COLO829 (cell line): ENCODE results near the gene GMPPA.

Experiments used
- DNase-seq: peaks from one replicate; pipeline ENCODE4 v3.0.0; 2012; ENCODE audit warnings: low spot score

The GMPPA gene

GRCh38 chr2:219486380-219486959, 12.2 kb upstream of the GMPPA start:
- no peak for DNase-seq

DNA sequence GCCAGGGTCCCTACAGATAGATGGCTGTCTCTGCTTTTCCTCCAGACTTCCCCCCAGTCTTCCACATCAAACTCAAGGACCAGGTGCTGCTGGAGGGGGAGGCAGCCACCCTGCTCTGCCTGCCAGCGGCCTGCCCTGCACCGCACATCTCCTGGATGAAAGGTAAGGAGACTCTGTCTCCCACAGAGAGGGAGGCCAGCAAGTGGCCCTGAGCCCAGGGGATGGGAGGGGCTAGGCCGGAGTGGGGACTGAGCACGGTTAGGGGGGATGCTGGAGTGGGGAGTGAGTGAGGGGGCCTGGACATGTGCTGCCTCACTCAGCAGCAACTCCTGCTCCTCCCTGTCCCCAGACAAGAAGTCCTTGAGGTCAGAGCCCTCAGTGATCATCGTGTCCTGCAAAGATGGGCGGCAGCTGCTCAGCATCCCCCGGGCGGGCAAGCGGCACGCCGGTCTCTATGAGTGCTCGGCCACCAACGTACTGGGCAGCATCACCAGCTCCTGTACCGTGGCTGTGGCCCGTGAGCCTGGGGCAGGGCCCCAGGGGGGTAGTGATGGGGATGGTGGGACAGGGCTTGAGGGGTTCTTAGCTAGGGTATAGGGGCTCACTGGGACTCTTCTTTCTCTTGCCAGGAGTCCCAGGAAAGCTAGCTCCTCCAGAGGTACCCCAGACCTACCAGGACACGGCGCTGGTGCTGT, 10.4 kb upstream of the GMPPA start:
- no peak for DNase-seq

- DNase-seq = no peak
Observed at GRCh38 chr2:219488844-219489194, 9.9 kb upstream of the GMPPA start.

GRCh38 chr2:219489315-219489714, 9.4 kb upstream of the GMPPA start:
- no peak for DNase-seq

GRCh38 chr2:219490186-219490585, 8.5 kb upstream of the GMPPA start:
- DNase-seq = no peak

- DNase-seq = no peak
Observed at GRCh38 chr2:219490600-219491130, 8.0 kb upstream of the GMPPA start.

DNA sequence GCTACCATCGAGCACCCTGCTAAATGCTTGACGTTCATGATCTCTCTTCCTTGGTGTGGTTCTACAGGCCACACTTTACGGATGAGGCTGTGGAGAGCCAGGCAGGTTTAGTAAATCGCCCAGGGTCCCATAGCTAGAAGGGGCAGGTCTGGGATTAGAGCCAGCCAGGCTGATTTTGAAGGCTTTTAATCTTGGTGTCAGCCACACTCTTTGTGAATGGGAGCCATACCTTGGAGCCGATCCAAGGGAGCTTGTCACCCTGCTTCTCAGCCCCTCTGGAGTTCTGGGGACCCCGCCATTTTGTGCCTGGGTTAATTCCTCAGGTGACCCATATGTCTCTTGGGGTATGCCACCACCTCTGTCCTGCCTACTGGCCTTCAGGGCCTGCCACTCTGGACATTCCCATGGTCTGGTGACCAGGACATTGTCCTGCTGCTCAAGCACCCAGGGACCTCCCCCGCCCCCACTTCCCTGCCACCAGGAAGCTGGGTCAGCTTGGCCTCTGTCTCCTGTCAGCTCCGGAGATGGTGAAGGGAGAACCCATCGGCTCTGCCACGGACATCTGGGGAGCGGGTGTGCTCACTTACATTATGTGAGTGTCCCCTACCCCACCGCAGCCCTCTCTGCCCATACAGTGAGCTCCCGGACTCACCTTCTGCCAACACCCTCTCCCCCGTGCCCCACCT, 7.3 kb upstream of the GMPPA start:
- no peak for DNase-seq

DNA sequence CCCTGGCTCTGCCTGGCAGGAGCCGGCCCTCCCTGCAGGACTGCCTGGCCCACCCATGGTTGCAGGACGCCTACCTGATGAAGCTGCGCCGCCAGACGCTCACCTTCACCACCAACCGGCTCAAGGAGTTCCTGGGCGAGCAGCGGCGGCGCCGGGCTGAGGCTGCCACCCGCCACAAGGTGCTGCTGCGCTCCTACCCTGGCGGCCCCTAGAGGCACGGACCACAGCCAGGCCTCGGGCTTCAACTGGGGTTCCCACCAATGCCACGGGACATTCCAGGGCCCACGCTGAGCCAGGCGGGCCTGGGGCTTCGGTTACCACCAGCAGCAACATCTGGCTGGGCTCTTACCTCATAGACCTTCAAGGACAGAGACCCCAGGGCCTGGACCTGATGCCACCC, 6.1 kb upstream of the GMPPA start:
- DNase-seq = no peak

DNA sequence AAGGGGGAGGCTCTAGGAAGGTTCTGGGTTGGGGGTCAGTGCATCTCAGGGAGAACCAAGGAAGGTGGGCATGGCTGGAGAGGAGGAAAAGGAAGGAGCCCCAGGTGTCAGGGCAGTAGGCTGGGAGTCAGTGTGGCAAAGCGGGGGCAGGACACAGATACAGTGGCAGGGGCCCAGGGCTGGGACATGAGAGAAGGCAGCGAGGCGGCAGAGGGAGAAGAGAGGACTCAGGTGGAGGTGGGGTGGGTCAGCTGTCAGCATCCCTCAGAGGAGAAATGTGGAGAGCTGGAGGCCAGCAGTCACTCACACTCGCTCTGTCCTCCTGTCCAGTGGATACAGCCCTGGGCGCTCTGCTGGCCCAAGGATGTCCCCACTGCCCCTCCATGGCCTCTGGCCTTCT, 5.6 kb upstream of the GMPPA start:
- no peak for DNase-seq

- no peak for DNase-seq
Observed at GRCh38 chr2:219494952-219495530, 3.6 kb upstream of the GMPPA start.

DNA sequence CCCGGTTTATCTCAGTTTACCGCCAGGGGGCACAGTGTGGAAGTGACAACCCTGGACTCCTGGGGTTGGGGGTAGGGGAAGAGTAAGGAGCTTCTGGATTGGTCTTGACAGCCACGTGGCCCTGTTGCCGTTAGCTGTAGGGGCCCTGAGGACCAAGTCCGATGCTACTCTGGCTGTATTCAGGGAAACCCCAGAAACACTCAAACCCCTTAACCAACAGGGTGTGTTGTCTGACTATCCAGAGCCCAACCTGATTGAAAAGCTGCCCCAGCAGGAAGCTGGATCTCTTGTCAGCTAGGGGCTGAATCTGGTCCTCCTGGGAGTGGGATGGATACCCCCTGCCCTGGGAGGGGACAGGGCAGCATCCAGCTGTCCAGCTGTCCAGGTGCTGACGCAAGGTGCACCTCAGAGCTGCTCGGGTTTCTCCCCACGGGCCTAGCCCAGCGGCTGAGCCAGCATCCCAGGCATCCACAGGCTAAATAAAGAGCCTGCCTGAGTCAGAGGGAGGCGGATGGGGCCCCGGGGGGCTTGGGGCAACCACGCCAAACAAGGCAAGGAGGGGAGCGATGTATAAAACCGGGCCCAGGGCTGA, 3.1 kb upstream of the GMPPA start:
- peak; percentile 61 for DNase-seq

GRCh38 chr2:219496247-219496824, 2.4 kb upstream of the GMPPA start:
- DNase-seq = no peak

DNA sequence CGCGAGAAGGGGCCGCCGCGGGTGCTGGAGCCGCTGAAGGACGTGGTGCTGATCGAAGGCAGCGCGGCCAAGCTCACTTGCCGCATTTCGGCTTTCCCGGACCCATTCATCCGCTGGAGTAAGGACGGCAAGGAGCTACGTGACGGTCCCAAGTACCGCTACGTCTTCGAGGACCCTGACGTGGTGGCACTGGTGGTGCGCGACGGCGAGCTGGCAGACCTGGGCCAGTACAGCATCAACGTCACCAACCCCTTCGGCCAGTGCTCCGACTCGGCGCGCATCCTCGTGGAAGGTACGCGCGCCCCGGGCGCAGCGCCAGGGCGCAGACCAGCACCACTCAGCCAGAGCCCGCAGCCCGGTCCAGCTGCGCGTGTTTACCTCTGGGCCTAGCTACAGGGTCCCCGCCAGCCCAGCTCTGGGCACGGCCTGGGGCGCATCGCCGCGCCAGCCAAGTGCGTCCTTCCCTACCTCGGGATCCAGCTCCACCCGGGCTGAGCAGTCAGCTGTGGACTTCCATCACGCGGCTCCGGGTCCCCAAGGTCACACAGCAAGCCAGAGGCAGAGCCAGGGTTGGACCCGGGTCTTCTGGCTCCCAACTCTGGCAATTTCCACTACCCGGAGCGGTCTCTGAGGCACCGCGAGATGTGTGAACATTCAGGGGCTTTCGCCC, 1.7 kb upstream of the GMPPA start:
- no peak for DNase-seq

DNA sequence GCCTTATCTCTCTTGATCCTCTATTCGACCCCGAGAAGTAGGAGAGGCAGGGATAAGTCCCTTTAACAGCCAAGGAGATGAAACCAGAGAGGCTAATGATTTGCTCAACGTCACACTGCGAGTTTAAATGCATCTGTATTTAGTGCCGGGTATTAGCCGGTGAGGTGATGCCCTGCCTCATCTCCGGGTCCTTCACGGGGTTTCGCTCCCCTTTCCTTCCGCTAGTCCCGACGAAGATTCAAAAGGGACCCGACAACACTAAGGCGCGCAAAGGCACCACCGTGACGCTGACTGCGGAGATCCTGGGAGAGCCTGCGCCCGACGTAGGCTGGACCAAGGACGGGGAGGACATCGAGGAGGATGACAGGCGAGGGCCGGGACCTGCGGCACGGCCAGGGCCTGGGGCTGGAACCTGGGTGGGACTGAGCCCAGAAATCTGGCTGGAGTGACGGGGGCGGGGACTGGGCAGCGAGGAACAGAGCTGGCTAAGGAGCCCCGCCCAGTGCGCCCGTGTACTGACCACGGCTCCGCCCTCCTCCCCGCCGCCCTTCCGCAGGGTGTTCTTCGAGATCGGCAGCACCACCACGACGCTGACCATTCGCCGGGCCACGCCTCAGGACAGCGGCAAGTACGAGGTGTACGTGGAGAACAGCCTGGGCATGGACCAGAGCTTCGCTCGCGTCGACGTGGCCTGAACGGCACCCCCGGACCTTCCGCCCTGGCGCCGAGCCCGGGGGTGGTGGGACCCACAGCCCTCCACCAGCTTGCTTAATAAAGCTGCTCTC, 1.0 kb upstream of the GMPPA start:
- DNase-seq = peak; percentile 85

- DNase-seq = no peak
Observed at GRCh38 chr2:219499058-219499307, 292 bp downstream of the GMPPA start.

DNA sequence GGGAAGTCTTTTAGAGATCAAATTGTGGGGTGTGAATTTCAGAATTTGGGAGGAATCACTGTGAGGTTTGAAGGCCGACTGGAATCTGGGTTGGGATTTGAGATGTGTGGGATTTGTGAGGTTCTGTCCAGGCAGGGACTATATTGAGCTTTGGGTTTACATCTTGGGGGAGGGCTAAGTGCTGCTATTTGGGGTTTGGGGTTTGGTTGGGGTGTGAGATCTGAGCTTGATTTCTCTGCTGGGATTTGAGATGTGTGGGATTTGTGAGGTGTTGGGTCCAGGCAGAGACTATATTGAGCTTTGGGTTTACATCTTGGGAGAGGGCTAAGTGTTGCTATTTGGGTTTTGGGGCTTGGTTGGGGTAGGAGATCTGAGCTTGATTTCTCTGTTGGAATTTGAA, 864 bp downstream of the GMPPA start:
- DNase-seq = no peak

- no peak for DNase-seq
Observed at GRCh38 chr2:219500135-219500534, 1.4 kb downstream of the GMPPA start.

DNA sequence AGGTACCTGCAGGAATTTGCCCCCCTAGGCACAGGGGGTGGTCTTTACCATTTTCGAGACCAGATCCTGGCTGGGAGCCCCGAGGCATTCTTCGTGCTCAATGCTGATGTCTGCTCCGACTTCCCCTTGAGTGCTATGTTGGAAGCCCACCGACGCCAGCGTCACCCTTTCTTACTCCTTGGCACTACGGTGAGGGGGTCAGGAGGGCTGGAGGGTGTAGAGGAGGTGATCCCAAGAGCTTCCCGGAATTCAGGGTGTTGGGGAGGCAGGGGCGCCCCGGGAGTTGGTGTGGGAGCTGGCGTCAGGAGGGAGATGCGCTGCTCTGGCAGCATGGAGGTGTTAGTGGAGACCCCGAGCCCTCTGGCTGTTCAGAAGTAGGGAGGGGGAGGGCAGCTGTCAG, 3.2 kb downstream of the GMPPA start:
- DNase-seq = no peak

DNA sequence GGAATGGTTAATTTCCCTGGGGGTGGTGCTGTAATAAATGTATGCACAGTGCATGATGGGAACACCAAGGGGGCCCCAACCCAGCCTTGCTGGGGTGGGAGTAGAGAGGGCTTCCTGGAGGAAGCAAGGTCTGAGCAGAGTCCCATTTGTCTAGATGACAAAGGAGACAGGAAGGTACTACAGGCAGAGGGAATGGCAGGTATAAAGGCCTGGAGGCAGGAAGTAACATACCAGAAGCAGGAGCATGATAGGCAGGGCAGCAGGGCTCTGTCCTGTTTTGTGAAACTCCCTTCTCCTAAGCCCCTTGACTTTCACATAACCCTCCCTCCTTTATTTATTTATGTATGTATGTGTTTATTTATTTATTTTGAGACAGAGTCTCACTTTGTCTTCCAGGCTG, 3.9 kb downstream of the GMPPA start:
- no peak for DNase-seq

DNA sequence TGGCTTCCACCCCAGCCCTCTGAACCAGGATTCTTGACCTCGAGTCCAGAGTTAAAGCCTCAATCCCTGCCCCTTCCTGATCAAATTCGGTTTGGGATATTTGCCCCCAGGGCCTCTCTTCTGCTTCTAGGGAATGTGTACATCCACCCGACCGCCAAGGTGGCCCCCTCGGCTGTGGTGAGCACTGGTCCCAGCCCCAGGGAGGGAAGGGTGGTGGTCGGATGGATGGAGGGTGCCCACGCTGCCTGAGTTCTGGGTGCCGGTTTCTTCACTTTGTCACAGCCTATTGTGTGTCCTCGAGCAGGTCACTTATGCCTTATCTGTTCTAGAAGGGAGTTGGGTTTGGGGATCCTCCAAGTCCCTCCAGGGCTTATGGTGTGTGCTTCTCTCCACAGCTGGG, 6.9 kb downstream of the GMPPA start:
- DNase-seq = no peak

GRCh38 chr2:219506153-219506801, 7.6 kb downstream of the GMPPA start:
- DNase-seq = no peak
